GM18517 (cell line): ENCODE measurements around the gene TAF5L.
"Not testable (repeated sequence)": the region's sequence is repeated elsewhere in the genome, so short reads cannot be mapped to it uniquely, and the experiment has no call there.

Experiments
- ATAC-seq: cut with Tn5 transposase; IDR thresholded peaks from one replicate; pipeline ENCODE4 v1.9.1; 2021; ENCODE audit warnings: mild to moderate bottlenecking, moderate library complexity; ENCODE audit not compliant: unreplicated experiment

The TAF5L gene

GRCh38 chr1:229642970-229643369 lies 17.0 kb upstream of the TAF5L start:
- no peak for ATAC-seq

DNA sequence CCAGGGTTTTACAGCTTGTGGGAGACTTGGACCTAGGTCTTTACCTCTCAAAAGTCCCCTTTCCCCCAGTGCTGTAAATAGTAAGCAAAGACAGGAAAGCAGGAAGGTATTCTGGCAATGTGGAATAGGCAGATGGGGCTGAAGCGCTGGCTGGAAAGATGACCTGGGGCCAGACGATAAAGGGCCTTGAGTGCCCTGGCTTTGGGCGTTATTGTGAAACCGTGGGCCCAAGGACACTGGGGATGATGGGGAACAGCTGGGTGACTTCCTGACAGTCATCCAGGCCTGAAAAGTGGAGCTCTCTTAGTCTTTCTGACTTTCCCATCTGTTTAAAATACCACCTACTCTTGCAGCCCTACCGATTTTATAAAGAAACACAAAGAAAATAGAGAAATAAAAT lies 16.5 kb upstream of the TAF5L start:
- ATAC-seq, result no peak

- ATAC-seq, result no peak
These were observed 15.4 kb upstream of the TAF5L start for GRCh38 chr1:229641306-229641705.

- no peak for ATAC-seq
These were observed 14.5 kb upstream of the TAF5L start for GRCh38 chr1:229640455-229640854.

DNA sequence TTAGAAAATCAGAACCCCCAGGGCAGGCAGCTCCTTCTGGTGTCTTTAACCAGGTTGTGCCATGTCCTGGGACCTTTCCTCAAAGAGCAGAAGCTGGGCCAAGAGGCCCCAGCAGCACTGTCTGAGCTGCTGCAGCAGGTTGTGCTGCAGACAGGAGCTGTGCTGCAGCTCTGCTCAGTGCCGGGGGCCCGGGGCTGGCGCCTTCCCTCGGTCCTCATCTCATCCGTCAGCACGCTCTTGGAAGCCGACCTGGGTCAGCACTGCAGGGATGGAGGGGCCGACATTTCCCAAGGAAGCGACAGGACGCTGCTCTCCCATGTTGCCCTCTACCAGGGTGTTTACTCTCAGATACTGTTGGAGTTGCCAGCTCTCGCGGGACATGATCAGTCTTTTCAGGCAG lies 11.8 kb upstream of the TAF5L start:
- no peak for ATAC-seq

- no peak for ATAC-seq
These were observed 10.1 kb upstream of the TAF5L start for GRCh38 chr1:229636042-229636441.

DNA sequence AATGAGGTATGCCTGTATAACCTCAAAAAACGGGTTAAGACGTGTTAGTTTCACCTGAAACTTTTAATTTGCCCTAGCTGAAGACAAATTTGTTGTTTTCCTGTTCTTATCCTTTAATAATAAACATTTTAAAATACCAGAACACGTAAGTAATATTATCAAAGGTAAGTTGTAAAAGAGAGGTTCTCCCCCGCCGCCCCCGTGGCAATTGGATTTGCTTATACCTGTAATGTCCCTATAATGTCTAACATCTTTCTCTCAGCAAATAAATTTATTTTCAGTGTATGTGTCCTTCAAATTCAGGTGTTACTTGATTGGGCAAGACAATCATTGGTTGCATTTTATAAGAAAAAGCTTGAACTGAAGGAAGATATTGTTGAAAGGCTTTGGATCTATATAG lies 6.0 kb upstream of the TAF5L start:
- no peak for ATAC-seq

- ATAC-seq, result no peak
These were observed 5.2 kb upstream of the TAF5L start for GRCh38 chr1:229631148-229631547.

DNA sequence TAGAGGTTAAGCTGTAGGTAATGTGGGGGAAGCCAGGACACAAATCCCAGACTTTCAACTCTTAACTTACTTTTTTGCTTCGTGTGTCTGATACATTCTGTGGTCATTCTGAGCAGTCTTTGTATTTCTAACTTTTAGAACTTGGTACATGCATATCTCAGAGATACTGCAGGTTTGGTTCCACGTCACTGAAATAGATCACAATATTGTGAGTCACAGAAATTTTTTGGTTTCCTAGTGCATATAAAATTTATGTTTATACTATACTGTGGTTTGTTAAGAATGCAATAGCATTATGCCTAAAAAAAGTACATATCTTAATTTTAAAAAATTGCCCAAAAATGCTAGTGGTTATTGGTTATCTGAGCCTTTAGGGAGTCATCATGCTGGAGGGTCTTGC lies 3.3 kb upstream of the TAF5L start:
- ATAC-seq, result no peak

DNA sequence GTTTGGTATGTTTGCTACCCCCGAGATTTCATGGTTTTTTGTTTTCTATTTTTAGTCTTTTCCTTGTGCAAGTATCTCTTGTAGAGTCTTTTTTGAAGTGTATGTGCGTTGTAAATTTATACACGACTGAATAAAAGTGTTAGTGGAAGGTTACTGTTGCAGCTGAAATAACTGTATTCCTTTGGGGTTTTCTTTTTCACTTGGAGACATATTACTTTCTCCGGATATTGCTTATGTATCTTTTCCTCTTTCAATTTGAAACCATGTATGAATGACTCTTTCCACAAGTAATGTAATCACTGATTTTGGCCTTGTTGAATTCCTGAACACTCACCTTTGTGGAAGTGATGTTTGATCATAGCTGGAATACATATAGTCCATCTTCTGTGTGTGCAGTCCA lies 1.1 kb upstream of the TAF5L start:
- no peak for ATAC-seq

DNA sequence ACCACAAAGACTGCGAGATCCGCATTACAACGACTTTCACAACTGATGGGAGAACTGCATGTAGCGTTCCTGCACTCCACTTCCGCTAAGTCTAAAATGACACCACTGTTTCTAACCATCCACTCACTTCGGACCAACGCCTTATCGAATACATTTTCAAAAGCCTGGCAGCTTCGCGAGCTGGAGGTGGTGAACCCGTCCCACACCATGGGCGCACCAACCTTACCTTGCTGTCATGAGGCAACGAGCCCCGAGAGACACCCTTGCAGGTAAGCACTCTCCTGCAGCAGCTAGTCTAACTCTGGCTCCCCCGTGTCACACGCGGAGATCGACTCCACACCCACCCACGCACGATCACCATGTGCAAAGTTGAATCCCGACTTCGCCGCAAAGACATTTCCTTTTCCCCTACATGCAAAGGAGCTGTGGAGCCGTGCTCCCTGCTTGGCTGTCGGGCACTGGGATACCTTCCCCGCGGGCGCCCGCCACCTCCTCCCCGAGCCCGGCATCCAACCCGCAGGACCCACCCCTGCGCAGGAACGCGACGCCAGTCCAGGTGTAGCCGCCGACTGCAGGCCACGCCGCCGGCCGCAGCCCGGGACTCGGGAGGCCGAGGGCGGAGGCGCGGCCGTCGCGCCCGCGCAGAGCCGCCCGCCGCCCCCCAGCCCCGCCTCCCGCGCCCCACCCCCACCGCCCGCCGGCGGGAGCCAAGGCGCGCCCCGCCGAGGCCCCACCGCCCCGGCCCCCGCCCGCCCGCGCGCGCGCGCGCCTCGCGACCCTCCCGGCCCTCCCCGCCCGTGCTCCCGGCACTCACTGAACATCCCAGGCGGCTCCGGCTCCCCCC lies 629 bp downstream of the TAF5L start:
- peak; percentile 25 for ATAC-seq

DNA sequence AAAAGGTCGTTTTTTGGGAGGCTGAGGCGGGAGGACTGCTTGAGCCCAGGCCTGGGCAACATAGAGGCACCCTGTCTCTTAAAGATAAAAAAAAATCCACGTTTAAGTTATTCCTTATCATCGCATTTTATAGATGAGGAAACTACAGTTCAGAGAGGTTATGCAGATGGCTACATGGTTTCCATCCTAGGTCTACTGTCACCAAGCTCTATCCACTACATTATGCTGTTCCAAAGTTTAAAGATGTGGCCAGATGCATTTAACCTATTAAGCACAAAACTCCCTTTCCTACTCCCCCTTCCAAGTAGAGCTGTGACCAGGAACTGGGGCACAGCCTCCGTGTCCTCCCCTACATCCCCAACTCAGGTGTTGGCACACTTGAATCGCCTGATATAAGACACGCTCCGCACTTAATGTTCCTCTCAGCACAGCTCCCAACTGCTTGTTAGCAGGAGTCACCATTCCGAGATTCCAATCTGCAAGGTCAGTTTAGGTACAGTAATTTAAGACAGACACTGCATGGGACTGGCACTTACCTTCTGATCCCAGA lies 1.3 kb downstream of the TAF5L start:
- ATAC-seq, result no peak

- ATAC-seq, result no peak
These were observed 2.1 kb downstream of the TAF5L start for GRCh38 chr1:229623838-229624237.

GRCh38 chr1:229623225-229623624 lies 2.7 kb downstream of the TAF5L start:
- ATAC-seq, result no peak

GRCh38 chr1:229622641-229623120 lies 3.2 kb downstream of the TAF5L start:
- ATAC-seq, result not testable (repeated sequence)

DNA sequence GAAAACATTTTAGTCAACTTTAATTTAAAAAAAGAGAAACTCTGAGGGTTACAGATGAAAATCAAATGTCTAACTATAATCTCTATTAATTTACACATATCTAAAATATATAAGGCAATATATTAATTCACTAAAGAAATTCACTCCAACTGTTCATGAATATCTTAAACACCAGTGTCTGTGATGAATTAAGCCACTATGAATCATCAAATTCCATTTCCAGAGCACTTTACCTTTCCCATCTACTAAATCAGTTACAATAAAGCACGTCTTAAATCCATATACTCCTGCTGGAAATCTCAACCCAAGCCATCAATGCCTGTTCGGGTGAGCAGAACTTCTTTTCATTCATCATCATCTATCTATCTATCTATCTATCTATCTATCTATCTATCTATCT lies 4.3 kb downstream of the TAF5L start:
- ATAC-seq, result no peak

- ATAC-seq, result no peak
These were observed 5.0 kb downstream of the TAF5L start for GRCh38 chr1:229620876-229621275.

GRCh38 chr1:229619614-229620013 lies 6.3 kb downstream of the TAF5L start:
- no peak for ATAC-seq

DNA sequence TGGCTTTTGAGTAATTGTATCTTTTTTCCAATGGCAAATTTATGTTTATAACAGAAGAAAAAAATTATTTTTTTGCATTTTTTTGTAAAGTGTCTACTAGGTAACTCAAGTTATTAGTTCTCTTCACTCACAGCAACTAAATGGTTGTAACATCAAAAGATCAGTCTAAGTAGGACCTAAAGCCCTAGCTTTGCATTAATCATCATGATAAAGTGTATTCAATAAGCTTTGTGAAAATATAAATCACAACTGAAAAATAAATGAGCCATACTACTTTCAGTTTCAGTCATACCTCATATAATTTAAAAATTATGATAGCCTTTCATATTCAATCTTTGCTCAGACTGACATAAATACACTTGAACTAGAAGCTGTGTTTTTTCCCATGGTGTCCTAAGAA lies 6.9 kb downstream of the TAF5L start:
- ATAC-seq, result no peak

GRCh38 chr1:229617351-229618100 lies 8.4 kb downstream of the TAF5L start:
- ATAC-seq, result no peak

GRCh38 chr1:229614701-229615100 lies 11.2 kb downstream of the TAF5L start:
- ATAC-seq, result no peak

DNA sequence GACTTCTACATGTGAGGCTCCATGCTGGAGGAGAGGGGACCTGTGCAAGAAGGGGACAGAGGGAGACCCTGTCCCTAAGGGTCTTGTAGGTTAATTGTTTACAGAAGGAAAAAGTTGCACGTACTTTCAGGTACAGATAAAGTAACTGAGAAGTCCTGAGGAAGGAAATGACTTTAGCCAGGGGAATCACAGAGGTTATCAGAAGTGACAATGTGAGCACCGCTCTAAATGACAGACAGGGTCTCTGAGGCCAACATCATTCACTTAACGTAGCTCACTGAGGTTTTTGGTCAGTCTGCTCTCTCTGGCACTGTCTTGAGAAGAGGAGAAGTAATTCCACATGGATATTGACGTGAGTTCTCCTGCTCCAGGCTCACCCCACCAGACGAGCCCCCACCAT lies 12.0 kb downstream of the TAF5L start:
- ATAC-seq, result no peak
